PC-9 (cell line): ENCODE measurements around the gene SVOPL. TPM values are rescaled to one million over a fixed set of nuclear protein-coding genes. Genes with fewer than 3 reads are reported as not detected.

Source experiments
- BruUV-seq: library from RNA; stranded (reverse); fragments of 400-500 nt; replicated peaks from 2 replicates; lab custom pipeline; 2021; lab: Mats Ljungman, UMichigan
- CTCF ChIA-PET: fragments of 300-600 bp; sonication (Branson Sonifier 250); formaldehyde crosslinking; loops from one replicate; lab custom pipeline; 2022; ENCODE audit warnings: antibody characterized with exemption; lab: Charles Lee
- POLR2A ChIA-PET: fragments of 300-600 bp; sonication (Branson Sonifier 250); formaldehyde crosslinking; loops from one replicate; lab custom pipeline; 2022; ENCODE audit warnings: antibody characterized with exemption; ENCODE audit not compliant: unreplicated experiment; lab: Charles Lee
- DNase-seq, 2 experiments: peaks; one replicate each; pipeline versions ENCODE4 v3.0.0 to v3.0.0-alpha.2; 2015 to 2022; ENCODE audit warnings: mixed read lengths in 1 of 2
- H2AFZ ChIP-seq: fragments of 200-600 bp; sonication (generic); 2 replicates; pipeline ENCODE4 v1.8.1; 2017; ENCODE audit warnings: antibody characterized with exemption
- H3F3A ChIP-seq: fragments of 200-600 bp; sonication (generic); 2 replicates; pipeline ENCODE4 v1.8.1; 2017; ENCODE audit warnings: antibody characterized with exemption, mild to moderate bottlenecking, low read depth; ENCODE audit not compliant: insufficient read depth
- H3K27ac ChIP-seq: fragments of 200-600 bp; sonication (generic); 2 replicates; pipeline ENCODE4 v1.6.1; 2016; ENCODE audit warnings: mixed run types
- H3K27me3 ChIP-seq: fragments of 200-600 bp; sonication (generic); 2 replicates; pipeline ENCODE4 v1.6.1; 2016; ENCODE audit warnings: low read depth, mixed run types; ENCODE audit not compliant: insufficient read depth
- H3K36me3 ChIP-seq: fragments of 200-600 bp; sonication (generic); 2 replicates; pipeline ENCODE4 v1.6.1; 2016; ENCODE audit warnings: low read depth, mixed run types
- H3K4me1 ChIP-seq: fragments of 200-600 bp; sonication (generic); replicated peaks from 2 replicates; pipeline ENCODE4 v1.6.1; 2016; ENCODE audit warnings: mixed run types; ENCODE audit not compliant: insufficient read depth
- H3K4me2 ChIP-seq: fragments of 200-600 bp; sonication (generic); 2 replicates; pipeline ENCODE4 v1.6.1; 2017; ENCODE audit warnings: mixed run types
- H3K4me3 ChIP-seq: fragments of 200-600 bp; sonication (generic); 2 replicates; pipeline ENCODE4 v1.6.1; 2016; ENCODE audit warnings: mixed run types
- H3K79me2 ChIP-seq: fragments of 200-600 bp; sonication (generic); 2 replicates; pipeline ENCODE4 v1.6.1; 2017; ENCODE audit warnings: low read depth, mixed run types
- H3K9me2 ChIP-seq: fragments of 200-600 bp; sonication (generic); 2 replicates; pipeline ENCODE4 v1.8.1; 2017; ENCODE audit warnings: mild to moderate bottlenecking; ENCODE audit not compliant: insufficient read depth
- H3K9me3 ChIP-seq: fragments of 200-600 bp; sonication (generic); 2 replicates; pipeline ENCODE4 v1.8.1; 2016; ENCODE audit warnings: low read depth; ENCODE audit not compliant: insufficient read depth
- H4K20me1 ChIP-seq: fragments of 200-600 bp; sonication (generic); 2 replicates; pipeline ENCODE4 v1.8.1; 2017; ENCODE audit not compliant: insufficient read depth
- EZH2 ChIP-seq: fragments of 200-600 bp; sonication (generic); IDR thresholded peaks from 2 replicates; pipeline ENCODE4 v1.8.0; 2017; ENCODE audit warnings: antibody characterized with exemption, low read depth
- intact Hi-C: fragments of 100-400 bp; cut with micrococcal nuclease; formaldehyde crosslinking; loops from one replicate; pipeline ENCODE4 v1.10.0; 2022; ENCODE audit not compliant: unreplicated experiment
- total RNA-seq: library from RNA; stranded (reverse); gene quantifications from 2 replicates; pipeline ENCODE4 v1.2.3, GENCODE V29; 2021
- TF ChIP-seq, protein P1 (sequence below): fragments of 200-600 bp; sonication (generic); conservative IDR thresholded peaks from 2 replicates; pipeline ENCODE4 v1.6.1; 2017; ENCODE audit warnings: mixed run types, antibody characterized with exemption, mild to moderate bottlenecking, moderate library complexity

SVOPL gene
- total RNA-seq, 1 experiment from 2014 or later, result 0.70 TPM

DNA sequence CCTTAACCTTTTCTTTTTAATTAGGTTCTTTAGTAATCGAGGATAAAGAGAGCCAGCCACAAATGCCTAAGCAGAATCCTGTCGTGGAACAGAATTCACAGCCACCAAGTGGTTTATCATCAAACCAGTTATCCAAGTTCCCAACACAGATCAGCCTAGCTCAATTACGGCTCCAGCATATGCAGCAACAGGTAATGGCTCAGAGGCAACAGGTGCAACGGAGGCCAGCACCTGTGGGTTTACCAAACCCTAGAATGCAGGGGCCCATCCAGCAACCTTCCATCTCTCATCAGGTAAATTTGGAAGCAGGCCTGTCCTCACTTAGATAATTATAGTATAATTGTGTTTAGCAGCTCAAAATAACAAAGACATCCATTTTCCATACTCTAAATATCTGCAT, 146.5 kb downstream of the SVOPL start:
- Histone ChIP-seq H3K9me3 (peaks cover 28% of the 10 kb centered on the region), H3K9me2 (no peaks in the 10 kb centered on the region), H3K36me3 (peaks cover 77% of the 10 kb centered on the region), H3K4me2 (no peak overlapping the region), H3K27me3 (no peaks in the 10 kb centered on the region), H3K4me1 (no peaks in the 10 kb centered on the region), H3K4me3 (no peak overlapping the region), H3F3A (no peaks in the 10 kb centered on the region), H4K20me1 (no peaks in the 10 kb centered on the region), H3K27ac (no peak overlapping the region), H2AFZ (no peak overlapping the region), H3K79me2 (no peaks in the 10 kb centered on the region)
- POLR2A ChIA-PET, result no interaction called here
- no peak for TF ChIP-seq EZH2
- TF ChIP-seq, protein P1, sequence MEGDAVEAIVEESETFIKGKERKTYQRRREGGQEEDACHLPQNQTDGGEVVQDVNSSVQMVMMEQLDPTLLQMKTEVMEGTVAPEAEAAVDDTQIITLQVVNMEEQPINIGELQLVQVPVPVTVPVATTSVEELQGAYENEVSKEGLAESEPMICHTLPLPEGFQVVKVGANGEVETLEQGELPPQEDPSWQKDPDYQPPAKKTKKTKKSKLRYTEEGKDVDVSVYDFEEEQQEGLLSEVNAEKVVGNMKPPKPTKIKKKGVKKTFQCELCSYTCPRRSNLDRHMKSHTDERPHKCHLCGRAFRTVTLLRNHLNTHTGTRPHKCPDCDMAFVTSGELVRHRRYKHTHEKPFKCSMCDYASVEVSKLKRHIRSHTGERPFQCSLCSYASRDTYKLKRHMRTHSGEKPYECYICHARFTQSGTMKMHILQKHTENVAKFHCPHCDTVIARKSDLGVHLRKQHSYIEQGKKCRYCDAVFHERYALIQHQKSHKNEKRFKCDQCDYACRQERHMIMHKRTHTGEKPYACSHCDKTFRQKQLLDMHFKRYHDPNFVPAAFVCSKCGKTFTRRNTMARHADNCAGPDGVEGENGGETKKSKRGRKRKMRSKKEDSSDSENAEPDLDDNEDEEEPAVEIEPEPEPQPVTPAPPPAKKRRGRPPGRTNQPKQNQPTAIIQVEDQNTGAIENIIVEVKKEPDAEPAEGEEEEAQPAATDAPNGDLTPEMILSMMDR, result no peak
- intact Hi-C loops, result no loop called here
- no TSS peak for BruUV-seq
- CTCF ChIA-PET, result no interaction called here
- no peak for DNase-seq

DNA sequence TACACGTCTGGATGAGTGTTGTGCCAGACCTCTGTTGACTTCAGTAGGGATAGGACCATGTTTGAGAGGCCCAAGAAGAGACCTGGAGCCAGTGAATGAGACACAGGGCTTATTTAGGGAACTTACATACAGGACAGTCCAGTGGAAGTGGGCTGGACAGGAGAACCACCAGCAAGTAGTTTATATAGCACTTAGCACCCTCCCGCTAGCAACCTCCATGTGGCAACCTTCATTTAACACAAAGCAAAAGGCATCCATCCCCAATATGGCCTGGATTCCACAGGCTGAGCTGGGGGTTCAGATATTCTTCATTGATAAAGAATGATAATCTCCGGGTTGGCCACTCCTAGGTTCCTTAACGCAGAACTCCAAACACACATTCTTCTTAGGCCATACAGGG, 147.4 kb downstream of the SVOPL start:
- H3F3A ChIP-seq, result no peaks in the 10 kb centered on the region
- H3K27me3 ChIP-seq, result no peaks in the 10 kb centered on the region
- H2AFZ ChIP-seq, result no peak overlapping the region
- no peak for TF ChIP-seq EZH2
- TF ChIP-seq, protein P1, result no peak
- H3K9me2 ChIP-seq, result no peaks in the 10 kb centered on the region
- no peak overlapping the region for H3K4me2 ChIP-seq
- peaks cover 70% of the 10 kb centered on the region for H3K36me3 ChIP-seq
- H3K79me2 ChIP-seq, result no peaks in the 10 kb centered on the region
- DNase-seq, result no peak
- ChIA-PET CTCF (no interaction called here), POLR2A (no interaction called here)
- no peak overlapping the region for H3K27ac ChIP-seq
- H3K4me3 ChIP-seq, result no peak overlapping the region
- intact Hi-C loops, result no loop called here
- H3K4me1 ChIP-seq, result no peaks in the 10 kb centered on the region
- H3K9me3 ChIP-seq, result peaks cover 28% of the 10 kb centered on the region
- BruUV-seq, result no TSS peak
- no peaks in the 10 kb centered on the region for H4K20me1 ChIP-seq

DNA sequence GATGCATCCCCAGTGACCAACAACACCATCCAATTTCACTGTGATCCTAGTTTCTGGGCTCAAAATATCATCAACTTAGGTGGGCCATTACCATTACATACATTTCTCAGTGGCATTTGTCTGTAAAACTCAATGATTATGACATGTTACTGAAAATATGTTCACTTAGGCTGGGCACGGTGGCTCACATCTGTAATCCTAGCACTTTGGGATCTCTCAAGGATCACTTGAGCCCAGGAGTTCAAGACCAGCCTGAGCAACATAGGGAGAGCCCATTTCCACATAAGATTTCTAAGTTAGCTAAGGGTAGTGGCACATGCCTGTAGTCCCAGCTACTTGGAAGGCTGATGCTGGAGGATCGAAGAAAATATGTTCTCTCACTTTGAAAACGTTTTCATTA, 150.1 kb downstream of the SVOPL start:
- Histone ChIP-seq H3K79me2 (no peaks in the 10 kb centered on the region), H3K4me3 (no peak overlapping the region), H3K27ac (no peak overlapping the region), H3K9me2 (no peaks in the 10 kb centered on the region), H3K4me1 (no peaks in the 10 kb centered on the region), H2AFZ (no peak overlapping the region), H3F3A (no peaks in the 10 kb centered on the region), H3K4me2 (no peak overlapping the region), H3K27me3 (no peaks in the 10 kb centered on the region), H3K36me3 (peaks cover 50% of the 10 kb centered on the region), H4K20me1 (no peaks in the 10 kb centered on the region), H3K9me3 (peaks cover 5% of the 10 kb centered on the region; the same call in 1 of the 2 replicates)
- no peak for TF ChIP-seq EZH2
- TF ChIP-seq, protein P1, result no peak
- POLR2A ChIA-PET, result no interaction called here
- BruUV-seq, result no TSS peak
- DNase-seq, result no peak
- intact Hi-C loops, result no loop called here
- CTCF ChIA-PET, result no interaction called here
